ENCODE measurements around the gene AGBL1.
A peak's percentile ranks its signal among the peaks of the same experiment; 100 is the strongest.

Gene AGBL1

DNA sequence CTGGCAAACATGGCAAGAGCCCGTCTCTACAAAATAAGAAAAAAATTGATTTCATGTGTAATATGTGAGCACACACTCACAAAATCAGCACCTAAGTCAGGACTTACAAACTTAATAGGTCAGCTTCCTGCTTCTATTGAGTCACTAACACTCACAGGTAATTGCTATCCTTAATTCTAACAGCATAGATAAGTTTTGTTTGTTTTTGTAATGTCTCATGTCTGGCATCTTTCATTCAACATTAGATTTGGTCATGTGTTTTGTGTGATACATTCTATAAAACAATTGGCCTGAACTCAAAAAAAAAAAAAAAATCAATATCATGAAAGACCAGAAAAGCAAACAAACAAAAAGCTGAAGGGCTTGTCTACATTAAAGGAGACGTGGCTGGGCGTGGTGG lies 564.7 kb downstream of the AGBL1 start:
- DNase-seq (ENCODE audit: low spot score) = no peak

- DNase-seq (ENCODE audit: low spot score) = no peak
Measured at GRCh38 chr15:86645925-86646500, 566.3 kb downstream of the AGBL1 start.

DNA sequence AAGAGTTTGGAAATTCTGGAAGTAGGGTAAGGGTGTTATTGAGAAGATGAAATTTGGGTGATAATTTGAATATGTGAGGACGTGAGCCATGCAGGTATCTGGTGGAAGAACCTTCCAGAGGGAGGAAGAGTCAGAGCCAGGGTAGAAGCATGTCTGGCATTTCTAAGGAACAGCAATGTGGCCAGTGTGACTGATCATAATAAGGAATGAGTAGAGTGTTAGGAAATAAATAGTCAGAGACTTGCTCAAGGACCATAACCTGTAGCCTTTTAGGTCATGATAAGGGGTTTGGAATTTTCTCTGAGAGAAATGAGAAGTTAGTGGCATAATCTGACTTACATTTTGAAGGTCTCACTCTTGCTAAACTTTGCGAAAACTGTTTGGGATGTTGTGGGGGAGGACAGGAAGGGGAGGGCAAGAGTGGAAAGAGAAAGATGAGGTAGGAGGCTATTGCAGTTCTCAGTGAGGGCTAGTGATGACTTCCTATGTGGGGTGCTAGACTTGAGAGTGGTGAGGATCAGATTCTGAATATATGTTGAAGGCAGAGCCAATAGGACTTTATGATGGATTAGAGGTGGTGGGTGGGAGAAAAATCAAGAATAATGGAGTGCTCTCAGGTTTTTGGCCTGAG lies 568.3 kb downstream of the AGBL1 start:
- no peak for DNase-seq (ENCODE audit: low spot score)

GRCh38 chr15:86649277-86649676 lies 569.6 kb downstream of the AGBL1 start:
- no peak for DNase-seq (ENCODE audit: low spot score)

DNA sequence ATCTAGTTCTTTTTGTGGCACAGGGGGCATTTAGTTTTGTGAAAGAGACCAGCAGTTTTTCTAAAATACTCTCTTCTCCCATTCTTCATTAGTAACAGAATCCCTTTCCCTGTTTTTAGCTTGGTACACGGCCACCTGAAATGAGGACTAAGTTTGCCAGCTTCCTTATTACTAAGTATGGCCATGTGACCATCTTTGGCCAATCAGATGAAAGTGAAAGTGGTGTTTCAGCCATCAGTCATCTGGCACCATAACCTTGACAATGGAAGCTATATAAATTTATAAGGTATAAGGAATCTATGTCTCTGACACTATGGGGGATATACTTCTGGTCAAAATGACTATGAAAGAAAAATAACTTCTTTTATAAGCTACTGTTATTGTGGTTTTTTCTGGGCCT lies 570.4 kb downstream of the AGBL1 start:
- peak; percentile 2 for DNase-seq (ENCODE audit: low spot score)

DNA sequence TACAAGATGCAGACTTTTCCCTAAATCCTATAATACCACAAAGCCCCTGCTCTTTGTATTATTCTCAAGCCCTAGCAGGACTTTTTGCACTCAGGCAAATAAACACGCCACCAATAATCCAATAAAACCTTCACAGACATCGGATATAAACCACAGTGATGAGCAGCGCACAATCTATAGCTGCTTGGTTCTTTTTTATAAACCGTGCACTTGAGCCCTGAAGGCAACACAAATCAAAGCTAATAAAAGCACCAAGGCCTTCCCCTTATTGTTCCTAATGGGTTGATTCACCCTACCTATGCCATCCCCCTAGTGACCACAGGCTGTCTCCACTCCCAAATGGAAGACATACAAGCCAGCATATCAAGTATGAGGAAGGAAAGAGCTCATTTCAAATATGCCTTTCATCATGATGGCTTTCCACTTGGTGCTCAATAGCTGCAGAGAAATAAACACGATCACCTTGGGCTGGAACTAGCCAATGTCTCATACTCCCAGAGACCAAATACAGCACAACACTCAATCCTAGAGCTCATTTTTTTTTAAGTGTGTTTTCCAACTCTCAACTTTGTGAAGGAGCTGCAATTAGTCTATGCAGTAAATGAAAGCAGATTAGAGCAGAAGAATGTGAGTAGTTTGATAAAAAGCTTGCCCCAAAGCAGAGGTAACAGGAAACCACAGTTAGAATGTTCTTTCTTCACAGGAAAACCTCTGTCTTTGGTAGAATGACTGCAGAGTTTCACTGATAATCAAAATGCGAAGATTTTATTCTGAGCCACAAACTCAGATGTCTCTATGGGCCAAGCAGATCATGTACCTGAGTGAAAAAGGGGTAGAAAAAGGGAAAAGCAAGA lies 573.9 kb downstream of the AGBL1 start:
- DNase-seq (ENCODE audit: low spot score) = no peak

DNA sequence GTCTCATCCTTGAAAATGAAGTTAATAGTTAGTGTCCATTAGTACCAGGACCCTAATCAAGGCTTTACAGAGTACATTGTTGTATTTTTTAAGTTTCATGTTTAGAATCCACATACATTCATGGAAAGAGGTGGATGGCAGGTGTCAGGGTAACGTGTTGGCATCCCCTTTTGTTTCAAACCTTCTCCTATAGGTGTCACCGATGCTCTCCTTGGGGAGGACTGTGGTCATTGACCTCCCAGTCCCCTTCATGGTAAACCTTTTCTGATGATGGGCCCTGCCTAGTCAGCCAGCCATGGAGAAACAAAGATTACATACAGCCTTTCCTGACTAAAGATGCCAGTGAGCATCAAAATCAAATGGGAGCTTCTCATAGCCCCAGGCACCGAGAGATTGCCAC lies 574.8 kb downstream of the AGBL1 start:
- DNase-seq (ENCODE audit: low spot score) = no peak

DNA sequence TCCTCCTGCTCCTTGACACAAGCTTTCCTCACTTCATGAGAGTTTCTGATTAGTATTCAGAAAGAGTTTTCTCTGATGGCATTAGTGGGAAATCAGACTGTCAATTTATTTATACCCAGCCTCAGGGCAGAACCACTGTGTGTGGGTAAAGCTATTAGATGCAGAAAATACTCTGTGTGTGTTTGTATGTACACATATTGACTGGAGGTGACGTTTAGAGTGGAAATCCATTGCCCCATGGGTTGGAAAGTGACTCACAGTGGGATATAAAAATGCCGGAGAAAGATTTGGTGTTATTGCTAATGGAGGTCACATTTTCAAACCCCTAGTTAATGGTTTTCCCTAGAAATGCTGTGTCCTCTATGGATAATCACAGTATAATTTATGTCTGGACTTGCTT lies 577.6 kb downstream of the AGBL1 start:
- DNase-seq (ENCODE audit: low spot score) = no peak

GRCh38 chr15:86659724-86660411 lies 580.2 kb downstream of the AGBL1 start:
- no peak for DNase-seq (ENCODE audit: low spot score)

- no peak for DNase-seq (ENCODE audit: low spot score)
Measured at GRCh38 chr15:86661580-86661979, 581.9 kb downstream of the AGBL1 start.

GRCh38 chr15:86663304-86663703 lies 583.6 kb downstream of the AGBL1 start:
- no peak for DNase-seq (ENCODE audit: low spot score)

- no peak for DNase-seq (ENCODE audit: low spot score)
Measured at GRCh38 chr15:86663979-86664378, 584.3 kb downstream of the AGBL1 start.

GRCh38 chr15:86664581-86664980 lies 584.9 kb downstream of the AGBL1 start:
- no peak for DNase-seq (ENCODE audit: low spot score)

DNA sequence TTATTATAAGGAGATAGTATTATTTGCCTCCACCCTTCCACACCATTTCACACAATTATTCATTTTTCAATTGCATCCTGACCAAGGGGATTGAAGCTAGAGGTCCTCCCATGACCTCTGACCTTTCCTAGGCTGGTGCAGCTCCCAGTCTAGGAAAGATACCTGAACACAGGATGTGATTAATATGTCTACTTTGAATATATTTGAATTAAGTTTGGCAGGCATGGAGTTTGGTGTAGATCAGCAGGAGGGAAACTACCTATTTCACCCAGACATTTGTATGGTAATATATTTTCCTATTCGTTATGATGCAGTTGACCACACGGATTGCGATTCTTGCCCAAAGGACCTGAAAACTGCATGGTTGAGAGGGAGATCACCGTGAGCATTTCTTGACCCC lies 596.3 kb downstream of the AGBL1 start:
- DNase-seq (ENCODE audit: low spot score) = no peak

GRCh38 chr15:86677278-86677677 lies 597.6 kb downstream of the AGBL1 start:
- DNase-seq (ENCODE audit: low spot score) = no peak

DNA sequence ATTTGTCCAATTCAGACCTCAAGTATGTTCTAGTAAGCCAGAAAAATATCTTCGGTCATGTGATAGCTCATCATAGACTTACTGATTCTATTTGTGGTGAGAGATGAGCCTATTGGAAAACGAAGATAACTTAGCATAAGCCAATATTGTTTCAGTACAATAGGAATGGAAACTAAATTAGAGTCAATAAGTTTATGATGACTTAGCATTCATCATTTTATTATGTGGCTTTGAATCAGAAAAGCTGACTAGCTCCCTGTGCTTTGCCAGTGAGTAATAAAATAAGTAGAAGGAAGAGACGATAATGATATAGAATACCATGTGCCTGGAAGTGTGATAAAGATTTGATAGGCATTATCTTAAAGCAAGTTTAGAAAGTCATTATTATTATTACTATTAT lies 605.6 kb downstream of the AGBL1 start:
- no peak for DNase-seq (ENCODE audit: low spot score)

DNA sequence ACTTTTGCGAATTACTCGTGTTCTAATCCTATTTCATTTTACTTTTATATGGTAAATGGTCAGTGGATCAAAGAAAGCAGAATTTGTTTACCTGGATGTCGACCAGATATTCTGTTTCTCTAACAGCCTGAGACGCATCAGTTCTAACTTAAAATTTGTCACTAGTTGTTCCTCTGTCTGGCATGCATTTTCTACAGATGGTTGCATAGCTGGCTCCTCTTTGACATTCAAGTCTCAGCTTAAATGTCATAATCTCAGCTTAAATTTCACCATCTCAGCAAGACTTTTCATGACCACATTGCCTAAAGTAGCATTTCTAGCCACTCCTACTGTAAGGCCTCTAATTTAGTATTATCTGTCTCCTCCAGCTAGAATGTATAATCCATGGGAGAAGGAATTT lies 609.3 kb downstream of the AGBL1 start:
- DNase-seq (ENCODE audit: low spot score) = no peak

GRCh38 chr15:86690566-86690965 lies 610.9 kb downstream of the AGBL1 start:
- DNase-seq (ENCODE audit: low spot score) = no peak

GRCh38 chr15:86691091-86691663 lies 611.5 kb downstream of the AGBL1 start:
- DNase-seq (ENCODE audit: low spot score) = no peak

DNA sequence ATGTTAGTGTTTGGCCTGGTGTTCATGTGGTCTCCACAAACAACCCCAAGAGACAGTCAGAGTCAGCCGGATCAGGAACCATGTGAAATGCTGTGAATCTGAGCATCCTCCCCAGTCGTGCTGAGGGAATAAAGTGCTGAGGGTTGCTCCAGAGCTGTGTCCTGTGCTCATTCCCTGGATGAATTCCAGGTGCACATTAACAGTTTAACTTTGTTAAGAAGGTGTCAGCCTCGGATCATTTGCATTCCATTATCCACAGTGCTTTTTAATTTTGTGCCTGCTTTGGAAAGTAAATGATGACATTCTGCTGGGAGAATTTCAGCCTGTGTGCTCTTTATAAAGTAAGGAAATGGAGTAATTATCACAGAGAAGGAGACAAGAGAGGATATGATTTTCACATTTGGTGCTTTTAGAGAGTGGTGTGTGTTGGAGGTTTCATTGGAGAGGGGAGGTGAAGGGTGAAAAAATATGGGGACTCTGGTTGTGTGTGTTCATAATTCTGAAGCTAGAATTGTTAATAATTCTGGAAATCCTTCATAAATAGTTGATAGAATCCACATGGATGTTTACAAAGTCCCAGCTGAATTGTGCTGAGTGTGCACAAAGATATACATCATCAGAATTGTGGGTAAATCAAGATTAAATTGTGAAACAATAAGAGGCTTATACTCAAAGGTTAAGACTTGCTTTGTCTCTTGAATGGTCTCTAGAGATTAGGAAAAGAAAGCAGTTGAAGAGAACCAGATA lies 621.4 kb downstream of the AGBL1 start:
- no peak for DNase-seq (ENCODE audit: low spot score)

DNA sequence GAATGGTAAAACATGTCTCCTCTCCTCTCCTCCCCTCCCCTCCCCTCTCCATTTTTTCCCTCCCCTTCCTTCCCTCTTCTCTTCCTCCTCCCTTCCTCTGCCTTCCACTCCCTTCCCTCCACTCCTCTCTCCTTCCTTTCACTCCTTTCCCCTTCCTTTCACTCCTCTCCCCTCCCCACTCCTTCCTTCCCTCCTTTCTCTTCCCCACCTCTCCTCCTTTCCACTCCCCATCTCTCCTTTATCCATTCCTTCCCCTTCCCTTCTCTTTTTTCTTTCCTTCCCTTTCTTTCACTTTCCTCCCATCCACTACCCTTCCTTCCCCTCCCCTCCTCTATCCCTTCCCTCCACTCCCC lies 621.9 kb downstream of the AGBL1 start:
- DNase-seq (ENCODE audit: low spot score) = no peak

- DNase-seq (ENCODE audit: low spot score) = no peak
Measured at GRCh38 chr15:86706813-86707212, 627.1 kb downstream of the AGBL1 start.
